Measurements from ENCODE around the gene LSR.

Gene LSR

DNA sequence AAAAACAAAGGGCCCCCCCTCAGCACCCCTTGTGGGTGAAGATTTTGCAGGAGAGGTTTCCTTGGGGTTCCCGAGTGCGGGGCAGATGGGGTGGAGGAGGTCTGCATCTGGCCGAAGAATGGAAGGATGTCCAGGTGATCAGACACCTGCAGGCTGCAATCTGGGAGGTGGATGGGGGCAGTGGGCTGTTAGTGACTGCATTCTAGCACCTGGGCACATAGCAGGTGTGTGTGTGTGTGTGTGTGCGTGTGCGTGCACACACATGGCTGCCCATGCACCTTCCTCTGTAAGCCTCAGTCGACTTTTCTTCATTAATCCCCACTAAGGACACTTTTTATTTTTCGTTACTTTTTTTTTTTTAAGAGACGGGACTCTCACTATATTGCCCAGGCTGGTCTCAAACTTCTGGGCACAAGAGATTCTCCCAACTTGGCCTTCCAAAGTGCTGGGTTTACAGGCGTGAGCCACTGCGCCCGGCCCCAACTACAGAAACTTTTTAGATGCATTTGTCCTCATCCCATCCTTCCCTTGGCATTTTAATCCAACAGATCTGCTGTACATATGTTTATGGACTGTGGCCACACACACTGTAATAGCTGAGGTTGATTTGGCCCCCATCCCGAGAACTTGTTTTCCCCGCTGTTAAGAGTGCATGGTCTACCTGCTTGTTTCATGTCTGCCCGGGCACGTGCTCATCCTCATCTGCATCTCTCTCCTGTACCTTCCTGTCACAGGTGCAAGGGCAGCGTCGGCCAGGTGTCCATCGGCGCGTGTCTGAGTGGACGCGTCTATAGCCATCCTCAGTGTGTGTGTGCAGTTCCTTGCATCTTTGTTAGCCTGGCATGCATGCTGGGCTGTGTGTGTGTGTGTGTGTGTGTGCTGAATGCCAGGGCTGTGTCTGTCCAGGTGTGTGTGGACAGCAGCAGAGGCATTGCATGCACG is 43.9 kb downstream of the LSR start:
- TF ChIP-seq ZFX (IDR thresholded peaks at IDR 0.05; ENCODE audit: borderline replicate concordance) (no peak), CTCF (IDR thresholded peaks at IDR 0.05) (no peak)
- no peak overlapping the region for H3K27ac ChIP-seq

- TF ChIP-seq ZFX (IDR thresholded peaks at IDR 0.05; ENCODE audit: borderline replicate concordance) = no peak
- TF ChIP-seq CTCF (IDR thresholded peaks at IDR 0.05) = no peak
- no peak overlapping the region for H3K27ac ChIP-seq
Measured at GRCh38 chr19:35293363-35293739, 44.5 kb downstream of the LSR start.

- no peak overlapping the region for H3K27ac ChIP-seq
- TF ChIP-seq ZFX (IDR thresholded peaks at IDR 0.05; ENCODE audit: borderline replicate concordance) (no peak), CTCF (IDR thresholded peaks at IDR 0.05) (no peak)
Measured at GRCh38 chr19:35293808-35294207, 45.0 kb downstream of the LSR start.

- H3K27ac ChIP-seq = no peak overlapping the region
- TF ChIP-seq ZFX (IDR thresholded peaks at IDR 0.05; ENCODE audit: borderline replicate concordance) (no peak), CTCF (IDR thresholded peaks at IDR 0.05) (no peak)
Measured at GRCh38 chr19:35294328-35294727, 45.5 kb downstream of the LSR start.

DNA sequence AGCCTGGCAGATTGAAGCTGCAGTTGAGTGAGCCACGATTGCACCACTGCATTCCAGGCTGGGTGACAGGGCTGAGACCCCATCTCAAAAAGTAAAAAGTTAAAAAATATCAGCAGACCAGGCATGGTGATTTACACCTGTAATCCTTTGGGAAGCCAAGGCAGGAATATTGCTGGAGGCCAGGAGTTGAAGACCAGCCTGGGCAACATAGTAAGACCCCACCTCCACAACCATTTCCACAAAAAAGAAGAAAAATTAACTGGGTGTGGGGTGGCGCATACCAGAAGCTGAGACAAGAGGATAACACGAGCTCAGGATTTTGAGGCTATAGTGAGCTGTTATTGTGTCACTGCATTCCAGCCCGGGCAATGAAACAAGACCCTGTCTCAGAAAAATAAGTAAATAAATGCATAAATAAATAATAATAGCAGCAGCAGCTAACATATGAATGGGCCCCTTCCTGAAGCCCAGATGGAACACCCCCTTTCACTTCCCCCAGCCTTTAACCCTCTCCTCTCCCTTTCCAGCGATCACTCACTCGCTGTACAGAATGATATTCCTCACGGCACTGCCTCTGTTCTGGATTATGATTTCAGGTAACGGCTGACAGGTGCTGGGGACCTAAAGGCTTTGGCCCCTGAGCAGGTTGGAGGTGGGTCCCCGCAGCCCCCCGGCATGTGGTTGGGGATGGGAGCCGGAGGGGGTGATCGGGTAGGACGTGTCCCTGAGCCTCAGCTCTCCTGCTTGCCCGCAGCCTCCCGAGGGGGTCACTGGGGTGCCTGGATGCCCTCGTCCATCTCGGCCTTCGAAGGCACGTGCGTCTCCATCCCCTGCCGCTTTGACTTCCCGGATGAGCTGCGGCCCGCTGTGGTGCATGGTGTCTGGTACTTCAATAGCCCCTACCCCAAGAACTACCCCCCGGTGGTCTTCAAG is 46.3 kb downstream of the LSR start:
- H3K27ac ChIP-seq = no peak overlapping the region
- no peak for TF ChIP-seq ZFX (IDR thresholded peaks at IDR 0.05; ENCODE audit: borderline replicate concordance)
- TF ChIP-seq CTCF (IDR thresholded peaks at IDR 0.05) = no peak

- TF ChIP-seq CTCF (IDR thresholded peaks at IDR 0.05) (no peak), ZFX (IDR thresholded peaks at IDR 0.05; ENCODE audit: borderline replicate concordance) (no peak)
Measured at GRCh38 chr19:35295792-35296462, 47.1 kb downstream of the LSR start.

More at GRCh38 chr19:35295792-35296462, 47.1 kb downstream of the LSR start:
- H3K27ac ChIP-seq = no peak overlapping the region

All from 22Rv1 (cell line).